Panc1 (cell line): ENCODE measurements around the gene KRTAP4-16. TPM values are rescaled to one million over a fixed set of nuclear protein-coding genes. Genes with fewer than 3 reads are reported as not detected.
"Not testable (repeated sequence)": the region's sequence is repeated elsewhere in the genome, so short reads cannot be mapped to it uniquely, and the experiment has no call there.

Source experiments
- ATAC-seq: fragments of 200-7000 bp; cut with Tn5 transposase; 2 replicates; pipeline ENCODE4 v1.9.1; 2020; ENCODE audit warnings: mild to moderate bottlenecking, moderate library complexity
- BruUV-seq: library from RNA; stranded (reverse); fragments of 400-500 nt; replicated peaks from 2 replicates; lab custom pipeline; 2021; lab: Mats Ljungman, UMichigan
- CTCF ChIA-PET: fragments of 300-600 bp; sonication (Branson Sonifier 250); formaldehyde crosslinking; loops from one replicate; lab custom pipeline; 2022; ENCODE audit warnings: antibody characterized with exemption; lab: Charles Lee
- POLR2A ChIA-PET: fragments of 300-600 bp; sonication (Branson Sonifier 250); formaldehyde crosslinking; loops from one replicate; lab custom pipeline; 2022; ENCODE audit warnings: antibody characterized with exemption; lab: Charles Lee
- DNase-seq: peaks from one replicate; pipeline ENCODE4 v3.0.0-alpha.2; 2010; ENCODE audit warnings: low read depth, low spot score
- H3K27ac ChIP-seq: 2 replicates; pipeline ENCODE4 v1.5.1; 2011; ENCODE audit warnings: mild to moderate bottlenecking, low read length, inconsistent platforms
- H3K27me3 ChIP-seq: fragments of 200-500 bp; sonication (Bioruptor generic); 2 replicates; pipeline ENCODE4 v1.6.0; 2014; ENCODE audit warnings: low read length, inconsistent platforms; ENCODE audit not compliant: control insufficient read depth, insufficient read depth
- H3K36me3 ChIP-seq: fragments of 200-500 bp; sonication (Bioruptor generic); 2 replicates; pipeline ENCODE4 v1.5.1; 2014; ENCODE audit warnings: inconsistent platforms, mild to moderate bottlenecking, low read length, moderate library complexity; ENCODE audit not compliant: control insufficient read depth, insufficient read depth
- H3K4me1 ChIP-seq: 2 replicates; pipeline ENCODE4 v1.5.1; 2011; ENCODE audit warnings: inconsistent platforms, mild to moderate bottlenecking, low read length, moderate library complexity; ENCODE audit not compliant: control insufficient read depth, insufficient read depth
- H3K4me3 ChIP-seq, 2 experiments: 2 replicates each; pipeline ENCODE4 v1.5.1; 2011 to 2012; ENCODE audit warnings: low read depth in 2 of 2, low read length in 2 of 2, mild to moderate bottlenecking in 2 of 2, inconsistent platforms in 1 of 2, moderate library complexity in 1 of 2
- H3K9me3 ChIP-seq: fragments of 200-500 bp; sonication (Bioruptor generic); 2 replicates; pipeline ENCODE4 v1.5.1; 2014; ENCODE audit warnings: low read depth, mild to moderate bottlenecking, inconsistent platforms, low read length, moderate library complexity; ENCODE audit not compliant: control insufficient read depth, insufficient read depth
- POLR2AphosphoS5 ChIP-seq: IDR thresholded peaks from 2 replicates; pipeline ENCODE4 v1.6.1; 2012; ENCODE audit warnings: mild to moderate bottlenecking, low read depth, low read length, moderate library complexity
- SIN3A ChIP-seq: IDR thresholded peaks from 2 replicates; pipeline ENCODE4 v1.6.1; 2012; ENCODE audit warnings: low read depth, mild to moderate bottlenecking, low read length, moderate library complexity, borderline replicate concordance; ENCODE audit not compliant: insufficient read depth
- TCF7L2 ChIP-seq: IDR thresholded peaks from 2 replicates; pipeline ENCODE4 v1.6.1; 2011; ENCODE audit warnings: mild to moderate bottlenecking, low read depth, low read length, inconsistent platforms
- in situ Hi-C: cut with HindIII; loops from 2 replicates; pipeline ENCODE4 v1.10.0; 2016; ENCODE audit warnings: low sequenced_read_pairs, low pct_unique_long_range_greater_than_20kb
- intact Hi-C: fragments of 100-400 bp; cut with micrococcal nuclease; formaldehyde crosslinking; loops from one replicate; pipeline ENCODE4 v1.10.0; 2022; ENCODE audit not compliant: unreplicated experiment
- total RNA-seq: library from RNA; stranded (reverse); gene quantifications from one replicate; pipeline ENCODE4 v1.2.1, GENCODE V29; 2021; ENCODE audit not compliant: unreplicated experiment
- TF ChIP-seq, protein P1 (sequence below), 2 experiments: IDR thresholded peaks; 2 replicates each; pipeline ENCODE4 v1.6.1; 2011 to 2012; ENCODE audit warnings: low read depth in 2 of 2, control low read depth in 1 of 2, low read length in 1 of 2, mild to moderate bottlenecking in 1 of 2, moderate library complexity in 1 of 2; ENCODE audit not compliant: insufficient read depth in 1 of 2
- TF ChIP-seq, protein P2 (sequence below): fragments of 450-650 bp; IDR thresholded peaks from 2 replicates; pipeline ENCODE4 v1.5.1; 2017; ENCODE audit warnings: mild to moderate bottlenecking

KRTAP4-16 gene
- total RNA-seq, 1 experiment from 2014 or later, result not detected

DNA sequence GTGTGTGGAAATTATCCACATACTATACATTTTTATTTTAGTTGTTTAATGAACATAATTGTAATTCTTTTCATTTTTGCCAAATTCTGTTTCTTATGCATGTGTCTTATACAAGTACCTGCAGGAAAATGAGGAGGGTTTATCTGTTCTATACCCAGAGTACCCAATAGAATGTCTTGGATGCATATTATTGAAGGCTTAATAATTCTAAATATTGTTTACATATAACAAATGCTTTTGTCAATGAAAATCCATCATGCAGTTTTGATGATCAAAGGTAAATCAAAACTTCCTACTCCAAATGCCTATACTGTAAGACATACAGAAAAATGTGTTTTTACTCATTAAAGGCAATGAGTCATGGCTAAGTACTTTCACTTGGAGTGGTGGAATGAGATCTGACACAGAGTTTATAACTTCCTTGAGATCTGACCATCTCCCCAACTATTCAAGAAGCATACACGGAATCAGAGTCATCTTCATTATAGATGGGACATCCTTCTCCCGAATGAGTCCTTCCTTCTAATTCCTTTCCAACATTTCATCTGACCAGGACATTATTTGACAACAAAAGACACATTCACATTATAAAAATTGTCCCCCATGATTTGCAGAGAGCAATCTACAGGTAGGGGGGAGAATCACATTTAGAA is 2.5 kb upstream of the KRTAP4-16 start:
- H3K27ac ChIP-seq, BruUV-seq, H3K36me3 ChIP-seq, H3K4me1 ChIP-seq, H3K4me3 ChIP-seq, CTCF ChIA-PET, H3K9me3 ChIP-seq, DNase-seq, in situ Hi-C loops, H3K27me3 ChIP-seq: not testable (repeated sequence)
- POLR2A ChIA-PET, result interaction anchor here (0.6 kb wide), 1 partner anchor 653 kb away, joined by 3 read pairs; no protein-coding TSS in a partner anchor
- peak; percentile 85 for ATAC-seq
- intact Hi-C loops, result loop anchor here (5.0 kb wide), 1 partner anchor 378 kb away; the partner anchor contains the start of gene KRT35

DNA sequence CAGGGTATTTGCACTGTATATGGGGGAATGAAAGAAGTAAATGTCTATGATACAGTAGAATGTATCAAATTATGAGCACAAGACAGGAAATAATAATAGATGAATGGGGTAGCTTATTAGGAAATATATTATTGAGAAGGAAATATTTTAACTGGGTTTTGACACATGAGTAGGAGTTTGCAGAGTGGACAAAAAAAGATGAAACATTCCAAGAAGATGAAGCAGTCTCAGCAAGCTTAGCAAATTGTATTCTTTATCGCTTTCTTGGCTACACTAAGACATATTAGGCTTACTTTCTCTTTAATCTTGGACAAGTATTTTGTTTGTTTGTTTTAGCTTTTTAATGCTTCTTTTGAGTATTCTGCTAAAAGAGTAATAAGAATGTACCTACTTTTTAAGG is 1.9 kb upstream of the KRTAP4-16 start:
- Histone ChIP-seq H3K4me1 (no peaks in the 10 kb centered on the region), H3K36me3 (no peaks in the 10 kb centered on the region), H3K27me3 (no peaks in the 10 kb centered on the region), H3K4me3 (no peak overlapping the region), H3K27ac (no peak overlapping the region), H3K9me3 (no peaks in the 10 kb centered on the region)
- DNase-seq, result no peak
- no TSS peak for BruUV-seq
- POLR2A ChIA-PET, result interaction anchor here (0.6 kb wide), 1 partner anchor 654 kb away, joined by 3 read pairs; no protein-coding TSS in a partner anchor
- CTCF ChIA-PET, result no interaction called here
- intact Hi-C loops (loop anchor here (5.0 kb wide), 1 partner anchor 378 kb away; the partner anchor contains the start of gene KRT35), in situ Hi-C loops (no loop called here)
- ATAC-seq, result no peak
- TF ChIP-seq SIN3A (no peak), POLR2AphosphoS5 (no peak), TCF7L2 (no peak)
- TF ChIP-seq, protein P1, sequence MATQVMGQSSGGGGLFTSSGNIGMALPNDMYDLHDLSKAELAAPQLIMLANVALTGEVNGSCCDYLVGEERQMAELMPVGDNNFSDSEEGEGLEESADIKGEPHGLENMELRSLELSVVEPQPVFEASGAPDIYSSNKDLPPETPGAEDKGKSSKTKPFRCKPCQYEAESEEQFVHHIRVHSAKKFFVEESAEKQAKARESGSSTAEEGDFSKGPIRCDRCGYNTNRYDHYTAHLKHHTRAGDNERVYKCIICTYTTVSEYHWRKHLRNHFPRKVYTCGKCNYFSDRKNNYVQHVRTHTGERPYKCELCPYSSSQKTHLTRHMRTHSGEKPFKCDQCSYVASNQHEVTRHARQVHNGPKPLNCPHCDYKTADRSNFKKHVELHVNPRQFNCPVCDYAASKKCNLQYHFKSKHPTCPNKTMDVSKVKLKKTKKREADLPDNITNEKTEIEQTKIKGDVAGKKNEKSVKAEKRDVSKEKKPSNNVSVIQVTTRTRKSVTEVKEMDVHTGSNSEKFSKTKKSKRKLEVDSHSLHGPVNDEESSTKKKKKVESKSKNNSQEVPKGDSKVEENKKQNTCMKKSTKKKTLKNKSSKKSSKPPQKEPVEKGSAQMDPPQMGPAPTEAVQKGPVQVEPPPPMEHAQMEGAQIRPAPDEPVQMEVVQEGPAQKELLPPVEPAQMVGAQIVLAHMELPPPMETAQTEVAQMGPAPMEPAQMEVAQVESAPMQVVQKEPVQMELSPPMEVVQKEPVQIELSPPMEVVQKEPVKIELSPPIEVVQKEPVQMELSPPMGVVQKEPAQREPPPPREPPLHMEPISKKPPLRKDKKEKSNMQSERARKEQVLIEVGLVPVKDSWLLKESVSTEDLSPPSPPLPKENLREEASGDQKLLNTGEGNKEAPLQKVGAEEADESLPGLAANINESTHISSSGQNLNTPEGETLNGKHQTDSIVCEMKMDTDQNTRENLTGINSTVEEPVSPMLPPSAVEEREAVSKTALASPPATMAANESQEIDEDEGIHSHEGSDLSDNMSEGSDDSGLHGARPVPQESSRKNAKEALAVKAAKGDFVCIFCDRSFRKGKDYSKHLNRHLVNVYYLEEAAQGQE (IDR thresholded peaks at IDR 0.05; ENCODE audit: insufficient read depth in 1 of 2, low read depth in 2 of 2, low read length in 1 of 2), result no peak
- TF ChIP-seq, protein P2, sequence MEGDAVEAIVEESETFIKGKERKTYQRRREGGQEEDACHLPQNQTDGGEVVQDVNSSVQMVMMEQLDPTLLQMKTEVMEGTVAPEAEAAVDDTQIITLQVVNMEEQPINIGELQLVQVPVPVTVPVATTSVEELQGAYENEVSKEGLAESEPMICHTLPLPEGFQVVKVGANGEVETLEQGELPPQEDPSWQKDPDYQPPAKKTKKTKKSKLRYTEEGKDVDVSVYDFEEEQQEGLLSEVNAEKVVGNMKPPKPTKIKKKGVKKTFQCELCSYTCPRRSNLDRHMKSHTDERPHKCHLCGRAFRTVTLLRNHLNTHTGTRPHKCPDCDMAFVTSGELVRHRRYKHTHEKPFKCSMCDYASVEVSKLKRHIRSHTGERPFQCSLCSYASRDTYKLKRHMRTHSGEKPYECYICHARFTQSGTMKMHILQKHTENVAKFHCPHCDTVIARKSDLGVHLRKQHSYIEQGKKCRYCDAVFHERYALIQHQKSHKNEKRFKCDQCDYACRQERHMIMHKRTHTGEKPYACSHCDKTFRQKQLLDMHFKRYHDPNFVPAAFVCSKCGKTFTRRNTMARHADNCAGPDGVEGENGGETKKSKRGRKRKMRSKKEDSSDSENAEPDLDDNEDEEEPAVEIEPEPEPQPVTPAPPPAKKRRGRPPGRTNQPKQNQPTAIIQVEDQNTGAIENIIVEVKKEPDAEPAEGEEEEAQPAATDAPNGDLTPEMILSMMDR, result no peak

DNA sequence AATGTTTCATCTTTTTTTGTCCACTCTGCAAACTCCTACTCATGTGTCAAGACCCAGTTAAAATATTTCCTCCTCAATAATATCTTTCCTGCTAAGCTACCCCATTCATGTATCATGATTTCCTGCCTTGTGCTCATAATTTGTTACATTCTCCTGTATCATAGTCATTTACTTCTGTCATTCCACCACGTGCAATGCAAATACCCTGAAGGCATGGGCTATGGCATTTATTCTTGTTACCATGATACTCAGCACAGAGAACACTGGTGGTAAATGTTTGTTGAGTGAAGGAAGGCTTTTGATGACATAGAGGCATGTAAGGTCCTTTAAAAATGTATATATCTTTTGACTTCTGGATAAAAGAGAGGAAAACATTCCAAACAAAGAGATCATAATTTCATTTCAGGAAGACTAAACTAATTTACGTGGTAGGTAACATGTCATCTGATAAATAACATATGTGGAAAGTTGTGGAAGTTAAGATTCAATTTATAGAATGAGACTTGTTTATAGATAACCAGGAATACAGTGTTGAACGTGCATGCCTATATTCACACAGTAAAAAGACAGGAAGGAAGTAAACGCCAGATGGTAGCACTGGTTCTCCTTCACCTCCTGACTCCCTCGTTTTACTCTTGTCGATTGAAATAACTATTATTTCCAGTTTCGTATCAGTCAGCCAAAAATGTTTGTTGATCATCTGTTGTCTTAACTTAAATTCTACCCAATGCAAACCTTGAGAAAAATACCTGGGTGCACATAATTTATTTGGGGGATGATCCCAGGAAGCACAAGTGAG is 2.1 kb downstream of the KRTAP4-16 start:
- intact Hi-C loops, result loop anchor here (5.0 kb wide), 1 partner anchor 382 kb away; the partner anchor contains the start of gene KRT35
- DNase-seq, result peak; percentile 20
- H3K27ac ChIP-seq, H3K9me3 ChIP-seq, H3K4me1 ChIP-seq, H3K4me3 ChIP-seq, in situ Hi-C loops, H3K36me3 ChIP-seq, H3K27me3 ChIP-seq, POLR2A ChIA-PET, BruUV-seq, CTCF ChIA-PET: not testable (repeated sequence)
- peak; percentile 77 for ATAC-seq
